ENCODE measurements around the gene CFAP53. TPM values are rescaled to one million over a fixed set of nuclear protein-coding genes. Genes with fewer than 3 reads are reported as not detected.
"Not testable (repeated sequence)": the region's sequence is repeated elsewhere in the genome, so short reads cannot be mapped to it uniquely, and the experiment has no call there.

The CFAP53 gene
- total RNA-seq, 3 donors from 2014 or later (not counting 1 experiment from before 2014, with no cell fraction given): 0.20 to 0.24 (median 0.20) TPM

DNA sequence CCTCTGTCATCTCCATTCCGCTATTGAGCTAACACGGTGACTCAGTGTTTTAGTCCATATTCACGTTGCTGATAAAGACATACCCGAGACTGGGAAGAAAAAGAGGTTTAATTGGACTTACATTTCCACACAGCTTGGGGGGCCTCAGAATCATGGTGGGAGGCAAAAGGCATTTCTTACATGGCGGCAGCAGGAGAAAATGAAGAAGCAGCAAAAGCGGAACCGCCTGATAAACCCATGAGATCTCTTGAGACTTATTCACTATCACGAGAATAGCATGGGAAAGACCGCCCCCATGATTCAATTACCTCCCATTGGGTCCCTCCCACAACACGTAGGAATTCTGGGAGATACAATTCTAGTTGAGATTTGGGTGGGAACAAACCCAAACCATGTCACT lies 43.8 kb upstream of the CFAP53 start:
- no peak for DNase-seq
- Histone ChIP-seq H3K9me3 (ENCODE audit: control insufficient read depth, insufficient read depth, low read length) (no peaks in the 10 kb centered on the region), H3K4me1 (ENCODE audit: control insufficient read depth, insufficient read depth, low read length) (peaks cover 16% of the 10 kb centered on the region), H3K4me3 (ENCODE audit: low read length) (no peak overlapping the region), H3K27ac (ENCODE audit: low read length) (no peak overlapping the region), H3K27me3 (ENCODE audit: control insufficient read depth, insufficient read depth, low read length) (no peaks in the 10 kb centered on the region), H3K36me3 (ENCODE audit: control insufficient read depth, insufficient read depth, low read length) (no peaks in the 10 kb centered on the region)
- TF ChIP-seq, protein P1, sequence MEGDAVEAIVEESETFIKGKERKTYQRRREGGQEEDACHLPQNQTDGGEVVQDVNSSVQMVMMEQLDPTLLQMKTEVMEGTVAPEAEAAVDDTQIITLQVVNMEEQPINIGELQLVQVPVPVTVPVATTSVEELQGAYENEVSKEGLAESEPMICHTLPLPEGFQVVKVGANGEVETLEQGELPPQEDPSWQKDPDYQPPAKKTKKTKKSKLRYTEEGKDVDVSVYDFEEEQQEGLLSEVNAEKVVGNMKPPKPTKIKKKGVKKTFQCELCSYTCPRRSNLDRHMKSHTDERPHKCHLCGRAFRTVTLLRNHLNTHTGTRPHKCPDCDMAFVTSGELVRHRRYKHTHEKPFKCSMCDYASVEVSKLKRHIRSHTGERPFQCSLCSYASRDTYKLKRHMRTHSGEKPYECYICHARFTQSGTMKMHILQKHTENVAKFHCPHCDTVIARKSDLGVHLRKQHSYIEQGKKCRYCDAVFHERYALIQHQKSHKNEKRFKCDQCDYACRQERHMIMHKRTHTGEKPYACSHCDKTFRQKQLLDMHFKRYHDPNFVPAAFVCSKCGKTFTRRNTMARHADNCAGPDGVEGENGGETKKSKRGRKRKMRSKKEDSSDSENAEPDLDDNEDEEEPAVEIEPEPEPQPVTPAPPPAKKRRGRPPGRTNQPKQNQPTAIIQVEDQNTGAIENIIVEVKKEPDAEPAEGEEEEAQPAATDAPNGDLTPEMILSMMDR (IDR thresholded peaks at IDR 0.05): no peak
- intact Hi-C loops (cut with micrococcal nuclease): no loop called here
- 95% methylated on average over 8 of the region's 10 CpGs for WGBS (ENCODE audit: insufficient coverage)
- no peaks in the 10 kb centered on the region for H3K9me3 Mint-ChIP-seq
- no peak for ATAC-seq
- H3K27ac Mint-ChIP-seq: no peak overlapping the region
- peaks cover 11 to 17% of the 10 kb centered on the region in 2 donors for H3K4me1 Mint-ChIP-seq
- no peak overlapping the region for H3K4me3 Mint-ChIP-seq
- peaks cover 4% of the 10 kb centered on the region for H3K36me3 Mint-ChIP-seq
- peaks cover 21 to 32% of the 10 kb centered on the region in 2 donors for H3K27me3 Mint-ChIP-seq (ENCODE audit: low read depth in 2 of 2)

DNA sequence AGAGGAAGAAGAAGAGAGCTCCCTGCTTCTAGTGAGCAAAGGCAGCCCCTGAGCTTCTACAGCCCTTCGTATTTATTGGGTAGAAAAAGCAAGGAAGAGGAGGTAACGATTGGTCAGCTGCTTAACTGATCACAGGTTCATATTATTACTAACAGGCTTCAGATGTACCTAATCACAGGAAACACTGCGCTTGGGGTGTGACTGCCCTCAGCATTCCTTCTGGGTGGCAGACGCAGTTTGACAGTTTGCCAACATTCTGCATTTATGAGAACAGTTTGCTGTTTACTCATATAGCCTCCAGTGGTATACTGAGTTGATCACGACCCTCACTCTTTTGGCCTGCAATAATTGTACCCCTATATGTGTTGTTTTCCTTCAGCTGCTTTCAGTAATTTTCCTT lies 42.6 kb upstream of the CFAP53 start:
- H3K27ac ChIP-seq (ENCODE audit: low read length); H3K9me3 ChIP-seq (ENCODE audit: control insufficient read depth, insufficient read depth, low read length); H3K36me3 Mint-ChIP-seq; ATAC-seq; H3K36me3 ChIP-seq (ENCODE audit: control insufficient read depth, insufficient read depth, low read length); H3K27ac Mint-ChIP-seq; H3K9me3 Mint-ChIP-seq; H3K4me3 ChIP-seq (ENCODE audit: low read length); H3K27me3 ChIP-seq (ENCODE audit: control insufficient read depth, insufficient read depth, low read length); intact Hi-C loops (cut with micrococcal nuclease); DNase-seq: not testable (repeated sequence)
- Mint-ChIP-seq H3K4me3 (peak overlapping the region; percentile 11), H3K4me1 (peaks cover 11 to 17% of the 10 kb centered on the region in 2 donors), H3K27me3 (ENCODE audit: low read depth in 2 of 2) (peaks cover 19 to 31% of the 10 kb centered on the region in 2 donors)
- 78% methylated on average over 5 of the region's 5 CpGs for WGBS (ENCODE audit: insufficient coverage)
- peaks cover 16% of the 10 kb centered on the region for H3K4me1 ChIP-seq (ENCODE audit: control insufficient read depth, insufficient read depth, low read length)

DNA sequence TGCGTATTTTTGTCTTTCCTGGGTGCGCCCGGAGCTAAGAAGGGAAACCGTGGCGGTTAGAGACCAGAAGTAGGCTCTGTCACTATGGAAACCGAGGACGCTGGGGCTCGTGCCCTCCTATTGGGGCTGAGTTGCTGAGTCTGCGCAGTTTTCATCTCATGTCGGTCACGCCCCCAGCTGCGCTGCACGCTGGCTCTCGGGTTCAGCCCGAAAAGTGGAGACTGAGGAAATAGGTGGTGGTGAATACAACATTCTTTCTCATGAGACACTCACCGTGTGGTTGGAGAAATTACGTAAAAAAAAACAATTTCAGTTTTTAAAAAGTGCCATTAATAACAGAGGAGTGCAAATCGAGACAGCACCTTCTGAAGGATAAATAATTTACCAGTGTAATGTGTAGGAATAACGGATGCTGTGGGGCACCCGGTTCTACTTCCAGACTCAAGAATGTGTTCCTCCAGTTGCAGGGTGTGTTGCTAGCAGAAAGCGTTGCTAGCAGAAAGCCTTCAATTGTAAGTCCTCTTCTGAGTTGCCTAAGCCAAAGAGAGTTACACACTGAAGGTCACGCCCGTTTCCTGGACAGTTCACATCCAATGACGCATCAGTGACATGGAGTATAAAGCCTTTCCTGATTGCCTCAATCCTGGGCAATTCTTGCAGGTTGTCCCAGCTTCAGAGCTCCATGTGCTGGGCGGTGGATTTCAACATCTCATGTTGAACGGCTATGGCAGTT lies 41.6 kb upstream of the CFAP53 start:
- H3K4me3 Mint-ChIP-seq: peak overlapping the region; percentile 94
- Histone ChIP-seq H3K36me3 (ENCODE audit: control insufficient read depth, insufficient read depth, low read length) (no peaks in the 10 kb centered on the region), H3K9me3 (ENCODE audit: control insufficient read depth, insufficient read depth, low read length) (no peaks in the 10 kb centered on the region), H3K4me1 (ENCODE audit: control insufficient read depth, insufficient read depth, low read length) (peaks cover 16% of the 10 kb centered on the region), H3K27ac (ENCODE audit: low read length) (no peak overlapping the region), H3K27me3 (ENCODE audit: control insufficient read depth, insufficient read depth, low read length) (no peaks in the 10 kb centered on the region), H3K4me3 (ENCODE audit: low read length) (peak overlapping the region; percentile 42)
- H3K36me3 Mint-ChIP-seq: peaks cover 5% of the 10 kb centered on the region
- intact Hi-C loops (cut with micrococcal nuclease): loop anchor here (1.0 kb wide), 2 partner anchors 21 to 42 kb away; partner anchors contain the start of genes CFAP53 and CXXC1
- peak overlapping the region; percentile 46 to 73 for H3K27ac Mint-ChIP-seq
- WGBS (ENCODE audit: insufficient coverage): 7% methylated on average over 26 of the region's 26 CpGs
- peak; percentile 95 to 100 (median 98) for ATAC-seq
- peaks cover 11 to 17% of the 10 kb centered on the region in 2 donors for H3K4me1 Mint-ChIP-seq
- H3K9me3 Mint-ChIP-seq: no peaks in the 10 kb centered on the region
- TF ChIP-seq, protein P1 (IDR thresholded peaks at IDR 0.05): no peak
- H3K27me3 Mint-ChIP-seq (ENCODE audit: low read depth in 2 of 2): peaks cover 17 to 40% of the 10 kb centered on the region in 2 donors
- peak; percentile 70 to 96 for DNase-seq

DNA sequence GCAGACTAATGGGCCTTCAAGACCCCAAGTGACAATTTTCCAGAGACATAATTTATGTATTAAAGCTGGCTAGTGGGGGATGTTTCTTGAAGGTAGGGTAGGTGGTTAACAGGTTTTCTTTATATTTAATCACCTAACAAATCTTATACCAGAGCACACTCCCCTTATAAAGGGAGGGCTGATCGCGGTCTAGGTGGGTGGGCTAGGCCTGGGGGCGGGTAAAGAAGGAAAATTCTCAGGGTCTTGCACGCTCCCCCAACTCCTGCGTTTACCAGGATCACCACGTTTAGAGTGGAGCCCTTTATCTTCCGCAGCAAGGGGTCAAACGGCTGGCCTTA lies 41.1 kb upstream of the CFAP53 start:
- H3K27me3 ChIP-seq (ENCODE audit: control insufficient read depth, insufficient read depth, low read length): no peaks in the 10 kb centered on the region
- ATAC-seq: no peak
- Mint-ChIP-seq H3K4me3 (peak overlapping the region; percentile 94), H3K27ac (peak overlapping the region; percentile 46 to 73), H3K27me3 (ENCODE audit: low read depth in 2 of 2) (peaks cover 19 to 46% of the 10 kb centered on the region in 2 donors), H3K36me3 (peaks cover 5% of the 10 kb centered on the region), H3K9me3 (no peaks in the 10 kb centered on the region), H3K4me1 (peaks cover 11 to 17% of the 10 kb centered on the region in 2 donors)
- H3K36me3 ChIP-seq (ENCODE audit: control insufficient read depth, insufficient read depth, low read length): no peaks in the 10 kb centered on the region
- no peak for DNase-seq
- H3K9me3 ChIP-seq (ENCODE audit: control insufficient read depth, insufficient read depth, low read length): no peaks in the 10 kb centered on the region
- peak overlapping the region; percentile 42 for H3K4me3 ChIP-seq (ENCODE audit: low read length)
- TF ChIP-seq, protein P1 (IDR thresholded peaks at IDR 0.05): no peak
- intact Hi-C loops (cut with micrococcal nuclease): loop anchor here (1.0 kb wide), 2 partner anchors 20 to 41 kb away; partner anchors contain the start of genes CFAP53 and CXXC1
- H3K4me1 ChIP-seq (ENCODE audit: control insufficient read depth, insufficient read depth, low read length): peaks cover 16% of the 10 kb centered on the region
- 1% methylated on average over 6 of the region's 8 CpGs for WGBS (ENCODE audit: insufficient coverage)
- no peak overlapping the region for H3K27ac ChIP-seq (ENCODE audit: low read length)

Data from natural killer cell (primary cell).